ENCODE measurements around the gene ACOX1. TPM values are rescaled to one million over a fixed set of nuclear protein-coding genes. Genes with fewer than 3 reads are reported as not detected.

The ACOX1 gene
- total RNA-seq, 1 experiment from 2014 or later = 50.2 TPM

GRCh38 chr17:76025294-76025693 is 46.3 kb upstream of the ACOX1 start:
- no peak for TF ChIP-seq CEBPB (IDR thresholded peaks at IDR 0.05; ENCODE audit: low read depth)
- no peak for TF ChIP-seq FOSL1 (IDR thresholded peaks at IDR 0.05; ENCODE audit: low read depth)
- TF ChIP-seq SRF (IDR thresholded peaks at IDR 0.05; ENCODE audit: low read depth) = no peak
- TF ChIP-seq RAD21 (IDR thresholded peaks at IDR 0.05; ENCODE audit: low read depth) = no peak
- no peak for TF ChIP-seq EGR1 (IDR thresholded peaks at IDR 0.05; ENCODE audit: low read depth)
- TF ChIP-seq CTCF (IDR thresholded peaks at IDR 0.05 in 2 of 3, conservative IDR thresholded peaks at IDR 0.05 in 1 of 3; ENCODE audit: borderline replicate concordance in 1 of 3, insufficient read depth in 1 of 3, low read depth in 2 of 3, low read length in 2 of 3) = no peak
- TF ChIP-seq ATF3 (IDR thresholded peaks at IDR 0.05) = no peak
- TF ChIP-seq SP1 (IDR thresholded peaks at IDR 0.05; ENCODE audit: low read depth) = no peak
- no peak for TF ChIP-seq EZH2 (IDR thresholded peaks at IDR 0.05)
- no peak for TF ChIP-seq EZH2phosphoT487 (IDR thresholded peaks at IDR 0.05; ENCODE audit: borderline replicate concordance)
- no peak for TF ChIP-seq ZBTB33 (IDR thresholded peaks at IDR 0.05; ENCODE audit: extremely low read depth, insufficient replicate concordance, low read length)
- TF ChIP-seq POLR2AphosphoS5 (IDR thresholded peaks at IDR 0.05; ENCODE audit: low read depth, low read length) = no peak
- no peak for TF ChIP-seq TCF7L2 (IDR thresholded peaks at IDR 0.05; ENCODE audit: borderline replicate concordance, extremely low read depth, insufficient read depth, insufficient read length)
- Histone ChIP-seq H3K27ac (ENCODE audit: low read depth, low read length) (no peak overlapping the region; the same call in 1 of the 2 replicates), H3K79me2 (ENCODE audit: insufficient read depth, low read length) (peaks cover 36% of the 10 kb centered on the region), H3K9ac (ENCODE audit: low read length) (no peak overlapping the region), H3K4me3 (replicated peaks in 1 of 2; ENCODE audit: low read depth in 1 of 2, low read length in 2 of 2) (no peak overlapping the region), H2AFZ (ENCODE audit: low read depth, low read length, poor library complexity, severe bottlenecking) (no peak overlapping the region), H3K9me2 (ENCODE audit: insufficient read depth) (no peaks in the 10 kb centered on the region), H3K4me1 (ENCODE audit: control insufficient read depth in 1 of 2, insufficient read depth in 2 of 2, low read length in 2 of 2) (peaks cover 33 to 49% of the 10 kb centered on the region in 2 experiments), H4K20me1 (ENCODE audit: insufficient read depth) (no peaks in the 10 kb centered on the region), H3K9me3 (ENCODE audit: control insufficient read depth in 1 of 2, insufficient read depth in 1 of 2, low read depth in 1 of 2, low read length in 2 of 2) (no peaks in the 10 kb centered on the region), H3K27me3 (ENCODE audit: insufficient read depth, low read length) (no peaks in the 10 kb centered on the region), H3K36me3 (ENCODE audit: control insufficient read depth in 1 of 2, insufficient read depth in 2 of 2, low read length in 2 of 2) (peaks cover 11 to 14% of the 10 kb centered on the region in 2 experiments), H3K4me2 (ENCODE audit: low read length) (no peak overlapping the region; the same call in 1 of the 2 replicates)
- BruUV-seq (replicated peaks) = no TSS peak
- ATAC-seq (no peak), DNase-seq (ENCODE audit: low read depth, low spot score) (no peak)
- ChIA-PET CTCF (interaction anchor here (0.7 to 1.2 kb wide), 2 partner anchors 11 to 19 kb away, joined by 3 to 4 read pairs; no protein-coding TSS in a partner anchor), RAD21 (ENCODE audit: low non-redundant PET in 1 of 2, low total read pairs in 2 of 2, uncharacterized antibody in 2 of 2, unreplicated experiment in 2 of 2) (no interaction called here), POLR2A (interaction anchor here (0.7 kb wide), 1 partner anchor 248 kb away, joined by 5 read pairs; no protein-coding TSS in a partner anchor)
- intact Hi-C loops (cut with micrococcal nuclease) = loop anchor here (5.0 kb wide), 3 partner anchors 47 to 252 kb away; partner anchors contain the start of genes EXOC7, GALR2 and SRP68

Measured in HCT116 (cell line).